Measurements from ENCODE around the gene LPIN3.

The LPIN3 gene

GRCh38 chr20:41377275-41377674, 36.7 kb downstream of the LPIN3 start:
- in situ Hi-C loops (cut with HindIII; ENCODE audit: low pct_ligation_motif_present, low pct_unique_long_range_greater_than_20kb, low sequenced_read_pairs): no loop called here
- DNase-seq: no peak

- in situ Hi-C loops (cut with HindIII; ENCODE audit: low pct_ligation_motif_present, low pct_unique_long_range_greater_than_20kb, low sequenced_read_pairs): no loop called here
- DNase-seq: no peak
Observed at GRCh38 chr20:41379551-41379950, 38.9 kb downstream of the LPIN3 start.

- in situ Hi-C loops (cut with HindIII; ENCODE audit: low pct_ligation_motif_present, low pct_unique_long_range_greater_than_20kb, low sequenced_read_pairs): no loop called here
- DNase-seq: no peak
Observed at GRCh38 chr20:41380551-41381193, 40.1 kb downstream of the LPIN3 start.

- in situ Hi-C loops (cut with HindIII; ENCODE audit: low pct_ligation_motif_present, low pct_unique_long_range_greater_than_20kb, low sequenced_read_pairs): no loop called here
- no peak for DNase-seq
Observed at GRCh38 chr20:41382791-41383305, 42.2 kb downstream of the LPIN3 start.

GRCh38 chr20:41386502-41387427, 46.1 kb downstream of the LPIN3 start:
- in situ Hi-C loops (cut with HindIII; ENCODE audit: low pct_ligation_motif_present, low pct_unique_long_range_greater_than_20kb, low sequenced_read_pairs): no loop called here
- DNase-seq: no peak

- in situ Hi-C loops (cut with HindIII; ENCODE audit: low pct_ligation_motif_present, low pct_unique_long_range_greater_than_20kb, low sequenced_read_pairs): no loop called here
- no peak for DNase-seq
Observed at GRCh38 chr20:41387444-41387851, 46.8 kb downstream of the LPIN3 start.

GRCh38 chr20:41390889-41391288, 50.3 kb downstream of the LPIN3 start:
- no peak for DNase-seq
- in situ Hi-C loops (cut with HindIII; ENCODE audit: low pct_ligation_motif_present, low pct_unique_long_range_greater_than_20kb, low sequenced_read_pairs): no loop called here

GRCh38 chr20:41391587-41392001, 51.0 kb downstream of the LPIN3 start:
- in situ Hi-C loops (cut with HindIII; ENCODE audit: low pct_ligation_motif_present, low pct_unique_long_range_greater_than_20kb, low sequenced_read_pairs): no loop called here
- DNase-seq: no peak

GRCh38 chr20:41392295-41392694, 51.7 kb downstream of the LPIN3 start:
- no peak for DNase-seq
- in situ Hi-C loops (cut with HindIII; ENCODE audit: low pct_ligation_motif_present, low pct_unique_long_range_greater_than_20kb, low sequenced_read_pairs): no loop called here

- in situ Hi-C loops (cut with HindIII; ENCODE audit: low pct_ligation_motif_present, low pct_unique_long_range_greater_than_20kb, low sequenced_read_pairs): no loop called here
- no peak for DNase-seq
Observed at GRCh38 chr20:41392871-41393704, 52.5 kb downstream of the LPIN3 start.

- DNase-seq: no peak
- in situ Hi-C loops (cut with HindIII; ENCODE audit: low pct_ligation_motif_present, low pct_unique_long_range_greater_than_20kb, low sequenced_read_pairs): no loop called here
Observed at GRCh38 chr20:41393705-41394066, 53.1 kb downstream of the LPIN3 start.

GRCh38 chr20:41394081-41394480, 53.5 kb downstream of the LPIN3 start:
- DNase-seq: no peak
- in situ Hi-C loops (cut with HindIII; ENCODE audit: low pct_ligation_motif_present, low pct_unique_long_range_greater_than_20kb, low sequenced_read_pairs): no loop called here

GRCh38 chr20:41394931-41395666, 54.5 kb downstream of the LPIN3 start:
- in situ Hi-C loops (cut with HindIII; ENCODE audit: low pct_ligation_motif_present, low pct_unique_long_range_greater_than_20kb, low sequenced_read_pairs): no loop called here
- no peak for DNase-seq

GRCh38 chr20:41395667-41396664, 55.3 kb downstream of the LPIN3 start:
- in situ Hi-C loops (cut with HindIII; ENCODE audit: low pct_ligation_motif_present, low pct_unique_long_range_greater_than_20kb, low sequenced_read_pairs): no loop called here
- no peak for DNase-seq

- in situ Hi-C loops (cut with HindIII; ENCODE audit: low pct_ligation_motif_present, low pct_unique_long_range_greater_than_20kb, low sequenced_read_pairs): no loop called here
Observed at GRCh38 chr20:41398408-41398807, 57.8 kb downstream of the LPIN3 start.

GRCh38 chr20:41403604-41404003, 63.0 kb downstream of the LPIN3 start:
- in situ Hi-C loops (cut with HindIII; ENCODE audit: low pct_ligation_motif_present, low pct_unique_long_range_greater_than_20kb, low sequenced_read_pairs): no loop called here
- DNase-seq: no peak

More at GRCh38 chr20:41398408-41398807, 57.8 kb downstream of the LPIN3 start:
- DNase-seq: no peak

- in situ Hi-C loops (cut with HindIII; ENCODE audit: low pct_ligation_motif_present, low pct_unique_long_range_greater_than_20kb, low sequenced_read_pairs): no loop called here
- DNase-seq: no peak
Observed at GRCh38 chr20:41405436-41405835, 64.8 kb downstream of the LPIN3 start.
